Activated naive CD8-positive, alpha-beta T cell treated with anti-CD3 and anti-CD28 coated beads, Interleukin-2, amount 50 U/mL, for 24 hours (primary cell): ENCODE measurements around the gene PLPP7.

ENCODE experiments used
- ATAC-seq: fragments of 150-1000 bp; cut with Tn5 transposase; one replicate; pipeline ENCODE4 v1.10.0; 2021
- DNase-seq: peaks from one replicate; pipeline ENCODE4 v3.0.0; 2021
- H3K27ac Mint-ChIP-seq: one replicate; pipeline ENCODE4 v1.8.0; 2021; ENCODE audit warnings: mild to moderate bottlenecking, mixed read lengths
- H3K27me3 Mint-ChIP-seq: one replicate; pipeline ENCODE4 v1.8.0; 2021; ENCODE audit warnings: mixed read lengths
- H3K36me3 Mint-ChIP-seq: one replicate; pipeline ENCODE4 v1.8.0; 2021; ENCODE audit warnings: low read depth, mixed read lengths
- H3K4me1 Mint-ChIP-seq: one replicate; pipeline ENCODE4 v1.8.0; 2021; ENCODE audit warnings: mixed read lengths
- H3K4me3 Mint-ChIP-seq: one replicate; pipeline ENCODE4 v1.8.0; 2021; ENCODE audit warnings: mild to moderate bottlenecking, moderate library complexity, mixed read lengths
- H3K9me3 Mint-ChIP-seq: one replicate; pipeline ENCODE4 v1.8.0; 2021; ENCODE audit warnings: mixed read lengths

Gene PLPP7

DNA sequence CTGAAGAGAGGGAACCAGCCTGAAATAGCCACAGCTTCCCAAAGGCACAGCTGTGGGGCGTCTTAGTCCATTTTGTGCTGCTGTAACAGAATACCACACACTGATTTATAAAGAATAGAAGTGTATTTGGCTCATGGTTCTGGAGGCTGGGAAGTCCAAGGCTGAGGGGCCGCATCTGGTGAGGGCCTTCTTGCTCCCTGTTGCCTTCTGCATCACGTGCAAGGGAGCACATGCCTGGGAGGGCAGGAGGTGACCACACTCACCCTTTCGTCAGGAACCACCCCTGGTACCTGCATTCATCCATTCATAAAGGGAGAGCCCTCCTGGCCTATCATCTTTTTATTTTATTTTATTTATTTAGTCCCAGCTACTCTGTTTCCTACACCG lies 10.4 kb downstream of the PLPP7 start:
- H3K9me3 Mint-ChIP-seq: no peaks in the 10 kb centered on the region
- DNase-seq (no peak), ATAC-seq (no peak)
- H3K4me3 Mint-ChIP-seq: no peak overlapping the region
- H3K4me1 Mint-ChIP-seq: no peaks in the 10 kb centered on the region
- H3K27ac Mint-ChIP-seq: no peak overlapping the region
- H3K36me3 Mint-ChIP-seq: no peaks in the 10 kb centered on the region
- H3K27me3 Mint-ChIP-seq: no peaks in the 10 kb centered on the region

DNA sequence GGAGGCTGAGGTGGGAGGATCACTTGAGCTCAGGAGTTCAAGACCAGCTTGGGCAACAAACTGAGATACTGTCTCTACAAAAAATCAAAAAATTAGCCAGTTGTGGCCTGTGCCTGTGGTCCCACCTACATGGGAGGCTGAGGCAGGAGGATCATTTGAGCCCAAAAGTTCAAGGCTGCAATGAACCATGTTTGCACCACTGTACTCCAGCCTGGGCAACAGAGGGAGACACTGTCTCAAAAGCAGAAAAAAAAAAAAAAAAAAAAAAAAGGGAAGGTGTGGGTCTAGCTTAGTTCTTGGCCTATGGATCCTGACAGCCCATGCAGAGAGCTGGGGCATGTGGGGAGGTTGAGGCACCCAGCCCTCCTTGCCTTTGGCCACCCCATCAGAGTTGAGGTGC lies 10.9 kb downstream of the PLPP7 start:
- H3K4me3 Mint-ChIP-seq: no peak overlapping the region
- no peaks in the 10 kb centered on the region for H3K9me3 Mint-ChIP-seq
- DNase-seq (no peak), ATAC-seq (no peak)
- H3K27me3 Mint-ChIP-seq: no peaks in the 10 kb centered on the region
- no peak overlapping the region for H3K27ac Mint-ChIP-seq
- no peaks in the 10 kb centered on the region for H3K4me1 Mint-ChIP-seq
- no peaks in the 10 kb centered on the region for H3K36me3 Mint-ChIP-seq

DNA sequence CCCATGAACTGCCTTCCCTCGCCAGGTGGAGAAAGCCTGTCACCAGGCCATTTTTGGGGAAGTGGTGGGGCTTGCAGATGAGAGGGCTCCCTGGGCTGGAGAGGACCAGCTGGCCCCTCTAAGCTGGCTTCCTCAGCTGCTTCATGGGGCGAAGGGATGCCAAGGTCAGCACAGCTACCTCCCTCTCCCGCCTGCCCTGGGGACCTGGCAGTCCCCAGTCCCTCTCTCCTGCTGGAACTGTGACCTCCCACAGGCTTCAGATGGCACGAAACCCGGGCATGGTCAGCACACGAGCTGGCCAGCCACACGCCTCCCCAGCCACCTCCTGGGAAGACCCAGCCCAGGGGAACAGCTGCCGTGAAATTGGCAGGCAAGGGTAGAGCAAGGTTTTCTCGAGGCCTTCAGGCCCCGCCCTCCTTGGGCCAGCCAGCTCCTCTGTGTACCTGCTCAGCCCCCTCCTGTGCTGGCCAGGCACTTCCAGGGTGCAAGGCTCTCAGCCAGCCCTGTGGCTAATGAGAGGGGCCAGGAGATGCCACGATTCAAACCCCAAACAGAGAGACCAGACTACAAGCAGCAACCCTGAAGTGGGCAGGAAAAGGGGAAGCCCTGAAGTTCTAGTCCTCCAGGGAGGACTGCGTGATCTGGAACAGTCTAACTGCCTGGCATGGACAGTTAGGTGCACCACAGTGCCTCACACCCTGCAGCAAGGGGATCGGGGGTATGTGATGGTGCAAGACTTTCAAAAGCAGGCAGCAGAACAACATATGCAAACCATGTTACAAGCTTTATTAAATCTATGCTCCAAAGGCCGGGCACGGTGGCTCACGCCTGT lies 12.9 kb downstream of the PLPP7 start:
- H3K9me3 Mint-ChIP-seq: no peaks in the 10 kb centered on the region
- no peaks in the 10 kb centered on the region for H3K27me3 Mint-ChIP-seq
- no peak overlapping the region for H3K4me3 Mint-ChIP-seq
- DNase-seq (no peak), ATAC-seq (no peak)
- H3K4me1 Mint-ChIP-seq: no peaks in the 10 kb centered on the region
- no peak overlapping the region for H3K27ac Mint-ChIP-seq
- no peaks in the 10 kb centered on the region for H3K36me3 Mint-ChIP-seq

GRCh38 chr9:131303381-131304321 lies 14.1 kb downstream of the PLPP7 start:
- no peak overlapping the region for H3K27ac Mint-ChIP-seq
- no peaks in the 10 kb centered on the region for H3K36me3 Mint-ChIP-seq
- no peaks in the 10 kb centered on the region for H3K9me3 Mint-ChIP-seq
- no peak for DNase-seq
- no peak for ATAC-seq
- H3K4me3 Mint-ChIP-seq: no peak overlapping the region
- H3K27me3 Mint-ChIP-seq: no peaks in the 10 kb centered on the region
- H3K4me1 Mint-ChIP-seq: no peaks in the 10 kb centered on the region

DNA sequence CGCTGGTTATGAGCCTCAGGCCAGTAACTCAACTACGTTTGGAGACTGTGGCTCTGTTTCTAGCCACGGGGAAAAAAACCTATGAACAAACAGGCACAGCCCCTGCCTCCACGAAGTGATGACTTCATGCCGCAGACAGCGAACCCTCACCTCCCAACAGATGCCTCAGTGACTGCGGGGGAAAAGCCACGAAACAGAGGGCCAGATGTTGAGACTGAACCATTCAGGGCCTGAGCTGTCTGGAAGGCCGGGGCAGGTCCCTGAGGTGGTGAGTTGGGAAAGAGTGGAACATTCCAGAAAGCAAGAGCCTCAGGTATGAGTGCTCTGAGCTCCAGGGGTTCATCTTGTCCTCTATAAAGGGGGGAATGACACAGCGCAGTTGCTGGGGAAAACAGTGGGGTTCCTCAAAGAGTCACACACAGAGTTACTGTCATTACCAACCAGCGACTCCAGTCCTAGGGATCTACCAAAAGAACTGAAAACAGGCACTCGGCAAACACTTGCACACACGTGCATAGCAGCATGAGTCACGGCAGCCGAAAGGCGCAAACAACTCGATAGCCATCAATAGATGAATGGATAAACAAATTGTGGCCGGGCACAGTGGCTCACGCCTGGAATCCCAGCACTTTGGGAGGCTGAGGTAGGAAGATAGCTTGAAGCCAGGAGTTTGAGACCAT lies 15.3 kb downstream of the PLPP7 start:
- ATAC-seq (no peak), DNase-seq (no peak)
- Mint-ChIP-seq H3K4me3 (no peak overlapping the region), H3K27ac (no peak overlapping the region), H3K9me3 (no peaks in the 10 kb centered on the region), H3K4me1 (no peaks in the 10 kb centered on the region), H3K27me3 (no peaks in the 10 kb centered on the region), H3K36me3 (no peaks in the 10 kb centered on the region)

GRCh38 chr9:131306397-131307004 lies 17.0 kb downstream of the PLPP7 start:
- ATAC-seq: no peak
- no peaks in the 10 kb centered on the region for H3K27me3 Mint-ChIP-seq
- H3K4me1 Mint-ChIP-seq: peaks cover 9% of the 10 kb centered on the region
- no peak overlapping the region for H3K27ac Mint-ChIP-seq
- H3K36me3 Mint-ChIP-seq: no peaks in the 10 kb centered on the region
- H3K9me3 Mint-ChIP-seq: no peaks in the 10 kb centered on the region
- H3K4me3 Mint-ChIP-seq: no peak overlapping the region
- no peak for DNase-seq

DNA sequence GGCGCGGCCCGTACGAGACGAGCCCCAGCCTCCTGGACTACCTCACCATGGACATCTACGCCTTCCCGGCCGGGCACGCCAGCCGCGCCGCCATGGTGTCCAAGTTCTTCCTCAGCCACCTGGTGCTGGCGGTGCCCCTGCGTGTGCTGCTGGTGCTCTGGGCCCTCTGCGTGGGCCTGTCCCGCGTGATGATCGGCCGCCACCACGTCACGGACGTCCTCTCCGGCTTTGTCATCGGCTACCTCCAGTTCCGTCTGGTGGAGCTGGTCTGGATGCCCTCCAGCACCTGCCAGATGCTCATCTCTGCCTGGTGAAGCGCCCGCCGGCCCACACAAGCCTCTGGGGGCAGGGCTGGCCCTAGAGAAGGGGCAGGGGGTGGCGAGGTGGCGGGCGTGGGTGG lies 18.5 kb downstream of the PLPP7 start:
- ATAC-seq (no peak), DNase-seq (no peak)
- no peaks in the 10 kb centered on the region for H3K27me3 Mint-ChIP-seq
- peaks cover 9% of the 10 kb centered on the region for H3K4me1 Mint-ChIP-seq
- no peaks in the 10 kb centered on the region for H3K36me3 Mint-ChIP-seq
- no peak overlapping the region for H3K27ac Mint-ChIP-seq
- H3K9me3 Mint-ChIP-seq: no peaks in the 10 kb centered on the region
- no peak overlapping the region for H3K4me3 Mint-ChIP-seq

DNA sequence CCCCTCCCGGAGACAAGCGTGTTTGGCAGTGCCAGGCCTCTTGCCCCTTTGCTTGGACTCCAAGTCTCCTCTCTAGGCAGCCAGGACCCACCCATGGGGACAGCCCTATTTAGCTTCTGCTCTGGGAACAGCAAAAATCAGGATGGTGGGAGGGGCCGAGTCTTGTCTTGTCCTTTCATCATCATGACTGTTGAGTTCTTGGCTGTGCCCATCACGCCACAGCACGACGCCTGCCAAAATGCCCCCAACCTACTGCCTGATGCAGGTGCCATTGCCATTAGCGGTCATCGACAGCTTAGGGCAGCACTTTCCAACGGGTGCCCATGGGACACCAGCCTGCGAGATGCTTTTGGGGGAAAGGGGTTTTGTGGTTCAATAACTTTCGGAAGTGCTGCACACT lies 18.9 kb downstream of the PLPP7 start:
- ATAC-seq (no peak), DNase-seq (no peak)
- Mint-ChIP-seq H3K4me1 (peaks cover 9% of the 10 kb centered on the region), H3K4me3 (no peak overlapping the region), H3K9me3 (no peaks in the 10 kb centered on the region), H3K27ac (no peak overlapping the region), H3K36me3 (no peaks in the 10 kb centered on the region), H3K27me3 (no peaks in the 10 kb centered on the region)

- no peak for DNase-seq
- ATAC-seq: no peak
- H3K36me3 Mint-ChIP-seq: no peaks in the 10 kb centered on the region
- H3K9me3 Mint-ChIP-seq: no peaks in the 10 kb centered on the region
- peaks cover 9% of the 10 kb centered on the region for H3K4me1 Mint-ChIP-seq
- H3K27ac Mint-ChIP-seq: no peak overlapping the region
- no peaks in the 10 kb centered on the region for H3K27me3 Mint-ChIP-seq
- H3K4me3 Mint-ChIP-seq: no peak overlapping the region
Measured at GRCh38 chr9:131308906-131309529, 19.5 kb downstream of the PLPP7 start.

DNA sequence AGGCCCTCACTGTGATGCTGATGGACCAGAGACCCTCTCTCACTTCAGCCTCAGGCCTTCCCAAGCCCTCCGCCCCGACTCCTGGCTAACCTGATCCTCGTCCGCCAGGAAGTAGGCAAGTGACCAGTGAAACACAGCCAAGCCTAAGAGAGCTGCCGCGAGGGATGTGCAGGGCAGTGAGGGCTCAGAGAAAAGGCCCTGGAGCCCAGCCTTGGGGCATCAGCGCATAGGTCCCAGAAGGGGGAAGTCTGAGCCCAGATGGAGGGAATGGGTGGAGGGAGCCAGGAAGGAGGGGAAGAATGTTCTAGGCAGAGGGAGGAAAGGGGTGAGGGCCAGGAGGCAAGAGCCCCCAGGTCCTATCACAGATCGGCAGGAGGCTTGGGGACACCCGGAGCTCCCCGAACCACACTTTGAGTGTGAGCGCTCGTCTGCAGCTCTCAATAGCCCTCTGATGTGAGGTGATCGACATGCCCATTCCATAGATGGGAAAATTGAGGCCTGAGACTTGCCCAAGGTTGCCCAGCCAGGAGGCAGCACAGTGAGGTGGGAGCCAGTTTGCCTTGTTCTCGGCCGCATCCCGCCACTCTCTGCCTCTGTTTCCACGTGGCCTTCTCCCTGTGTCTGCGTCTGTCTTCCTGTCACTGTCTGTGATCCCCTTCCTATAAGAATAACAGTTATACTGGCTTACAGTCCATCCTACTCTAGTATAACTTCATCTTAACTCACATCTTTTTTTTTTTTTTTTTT lies 20.2 kb downstream of the PLPP7 start:
- H3K4me3 Mint-ChIP-seq: no peak overlapping the region

DNA sequence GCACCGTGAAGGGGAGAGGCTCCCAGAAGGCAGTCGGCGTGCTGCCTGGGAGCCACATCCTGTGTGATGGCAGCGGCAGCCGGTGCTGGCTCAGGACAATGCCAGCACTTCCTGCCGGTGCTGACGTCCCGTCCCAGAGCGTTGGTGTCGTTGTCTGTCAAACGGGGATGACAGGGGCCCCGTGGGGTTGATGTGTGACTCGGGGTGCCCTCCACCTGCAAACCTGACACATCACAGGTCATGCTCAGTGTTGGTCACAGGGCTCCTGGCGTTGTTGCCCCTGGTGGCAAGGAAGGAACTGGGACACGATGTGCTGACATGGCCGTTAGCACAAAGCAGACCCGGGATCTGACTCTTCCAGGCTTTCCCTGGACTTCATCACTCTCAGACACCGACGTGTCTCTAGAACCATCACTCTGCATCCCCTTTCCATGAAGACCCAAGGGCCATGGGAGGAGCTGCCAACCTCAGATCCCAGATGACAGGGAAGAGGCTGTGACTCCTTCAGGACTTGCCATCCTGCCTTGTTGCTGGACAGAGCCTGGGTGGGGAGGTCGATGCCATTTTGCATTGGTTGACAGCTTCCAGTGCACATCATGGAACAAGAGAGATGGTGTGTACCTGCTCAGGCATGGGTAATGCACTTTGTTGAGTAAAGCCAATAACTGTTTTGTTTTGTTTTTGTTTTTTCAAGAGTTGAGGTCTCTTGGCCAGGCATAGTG lies 21.5 kb downstream of the PLPP7 start:
- ATAC-seq: peak; percentile 85
- Mint-ChIP-seq H3K27ac (peak overlapping the region; percentile 56), H3K36me3 (no peaks in the 10 kb centered on the region), H3K4me1 (peaks cover 9% of the 10 kb centered on the region), H3K27me3 (no peaks in the 10 kb centered on the region), H3K4me3 (peak overlapping the region; percentile 43), H3K9me3 (no peaks in the 10 kb centered on the region)
- DNase-seq: peak; percentile 64

More for the DNA sequence above, 20.2 kb downstream of the PLPP7 start:
- no peak for DNase-seq
- Mint-ChIP-seq H3K27me3 (no peaks in the 10 kb centered on the region), H3K36me3 (no peaks in the 10 kb centered on the region), H3K4me1 (peaks cover 9% of the 10 kb centered on the region), H3K27ac (no peak overlapping the region), H3K9me3 (no peaks in the 10 kb centered on the region)
- no peak for ATAC-seq

DNA sequence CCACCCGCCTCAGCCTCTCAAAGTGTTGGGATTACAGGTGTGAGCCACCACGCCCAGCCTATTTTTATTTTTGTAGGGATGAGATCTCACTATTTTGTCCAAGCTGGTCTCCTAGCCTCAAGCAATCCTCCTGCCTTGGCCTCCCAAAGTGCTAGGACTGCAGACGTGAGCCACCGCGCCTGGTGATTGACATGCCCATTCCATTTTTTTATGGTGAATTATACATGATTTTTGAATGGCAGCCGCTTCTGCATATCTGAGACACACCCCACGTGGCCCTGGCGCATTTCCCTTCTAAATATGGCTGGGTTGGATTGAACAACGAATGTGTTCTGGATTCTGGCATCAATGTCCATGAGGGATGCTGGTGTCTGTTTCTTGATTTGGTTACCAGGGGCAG lies 22.7 kb downstream of the PLPP7 start:
- no peaks in the 10 kb centered on the region for H3K9me3 Mint-ChIP-seq
- no peak overlapping the region for H3K4me3 Mint-ChIP-seq
- H3K27ac Mint-ChIP-seq: no peak overlapping the region
- no peaks in the 10 kb centered on the region for H3K36me3 Mint-ChIP-seq
- H3K4me1 Mint-ChIP-seq: peaks cover 9% of the 10 kb centered on the region
- DNase-seq (no peak), ATAC-seq (no peak)
- no peaks in the 10 kb centered on the region for H3K27me3 Mint-ChIP-seq
